ENCODE results near the gene CAMSAP1.
"Not testable (repeated sequence)": the region's sequence is repeated elsewhere in the genome, so short reads cannot be mapped to it uniquely, and the experiment has no call there.

The CAMSAP1 gene

DNA sequence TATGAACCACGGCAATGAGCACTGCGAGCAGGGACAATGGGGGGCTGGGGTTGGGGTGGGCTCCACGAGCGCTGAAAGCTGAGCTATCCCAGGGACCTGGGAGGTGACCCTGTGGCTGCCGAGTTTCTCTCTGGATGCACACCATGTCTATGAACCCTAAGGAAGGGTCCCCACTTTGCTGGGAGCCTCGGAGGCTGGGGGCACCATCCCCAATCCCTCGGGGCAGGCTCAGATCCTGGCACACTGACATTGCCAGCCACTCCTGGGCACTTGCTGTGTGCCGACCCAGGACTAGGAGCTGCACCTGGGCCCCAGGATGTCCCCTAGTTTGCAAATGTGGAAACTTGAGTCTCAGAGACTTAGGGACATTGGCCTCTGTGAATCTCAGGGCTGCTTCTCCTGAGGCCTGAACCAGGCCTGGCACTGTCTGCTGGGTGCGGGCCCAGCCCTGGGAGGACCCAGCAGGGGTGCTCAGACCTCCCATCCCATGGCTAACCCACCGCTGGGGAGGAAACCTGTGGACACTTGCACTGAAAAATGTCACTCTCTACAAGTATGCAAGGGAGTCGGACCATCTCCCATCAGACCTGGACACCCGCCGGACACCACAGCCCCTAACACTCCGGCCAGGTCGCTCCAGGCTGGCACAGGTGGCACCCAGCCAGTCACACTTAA, 13.0 kb upstream of the CAMSAP1 start:
- no peak for DNase-seq

DNA sequence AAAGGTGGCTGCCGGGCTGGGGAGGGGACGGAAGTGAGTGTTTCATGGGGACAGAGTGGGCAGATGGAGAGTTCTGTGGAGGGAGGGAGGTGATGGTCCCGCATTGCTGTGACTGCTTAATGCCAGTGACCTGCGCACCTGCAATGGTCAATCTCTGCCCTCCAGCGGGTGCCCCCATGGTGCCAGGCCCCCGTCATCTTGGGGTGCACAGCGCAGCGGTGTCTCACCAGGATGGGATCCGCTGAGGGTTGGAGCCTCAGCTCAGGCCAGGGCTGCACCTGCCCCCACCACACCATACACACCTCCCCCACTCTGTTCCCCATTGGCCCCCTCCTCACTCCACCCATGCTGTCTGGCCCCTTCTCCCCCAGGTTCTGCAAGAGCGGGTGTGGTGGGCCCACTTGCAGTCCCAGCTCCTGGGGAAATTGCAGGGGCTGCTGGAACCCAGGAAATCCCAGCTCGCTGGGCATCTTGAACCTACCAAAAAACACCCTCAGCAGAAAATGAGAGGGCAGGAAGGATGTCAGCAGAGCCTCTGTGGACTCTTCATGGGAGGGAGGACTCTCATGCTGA, 12.1 kb upstream of the CAMSAP1 start:
- no peak for DNase-seq

DNA sequence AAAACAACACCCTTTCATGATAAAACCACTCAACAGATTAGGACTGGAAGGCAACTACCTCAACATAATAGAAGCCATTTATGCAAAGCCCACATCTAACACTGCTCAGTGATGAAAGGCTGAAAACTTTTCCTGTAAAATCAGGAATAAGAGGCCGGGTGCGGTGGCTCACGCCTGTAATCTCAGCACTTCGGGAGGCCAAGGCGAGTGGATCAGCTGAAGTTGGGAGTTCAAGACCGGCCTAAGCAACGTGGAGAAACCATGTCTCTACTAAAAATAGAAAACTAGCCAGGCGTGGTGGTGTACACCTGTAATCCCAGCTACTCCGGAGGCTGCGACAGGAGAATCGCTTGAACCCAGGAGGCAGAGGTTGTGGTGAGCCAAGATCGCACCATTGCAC, 8.9 kb upstream of the CAMSAP1 start:
- not testable (repeated sequence) for DNase-seq

DNA sequence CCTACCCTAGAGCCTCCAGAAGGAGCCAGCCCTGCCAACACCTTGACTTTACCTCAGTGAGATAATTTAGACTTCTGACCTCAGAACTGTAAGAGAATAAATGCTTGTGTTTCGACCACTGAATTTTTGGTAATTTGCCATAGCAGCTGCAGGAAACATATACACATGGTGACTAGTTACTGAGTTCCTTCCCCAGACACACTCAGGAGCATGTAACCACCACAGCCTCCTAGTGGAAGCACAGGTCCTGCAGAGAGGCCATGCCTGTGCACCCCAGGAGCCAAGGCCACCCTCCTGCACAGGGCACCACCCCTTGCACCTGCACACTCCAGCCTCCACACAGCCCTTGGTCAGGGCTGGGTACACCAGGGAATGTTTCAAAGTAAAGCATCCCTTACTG, 7.6 kb upstream of the CAMSAP1 start:
- DNase-seq = no peak

DNA sequence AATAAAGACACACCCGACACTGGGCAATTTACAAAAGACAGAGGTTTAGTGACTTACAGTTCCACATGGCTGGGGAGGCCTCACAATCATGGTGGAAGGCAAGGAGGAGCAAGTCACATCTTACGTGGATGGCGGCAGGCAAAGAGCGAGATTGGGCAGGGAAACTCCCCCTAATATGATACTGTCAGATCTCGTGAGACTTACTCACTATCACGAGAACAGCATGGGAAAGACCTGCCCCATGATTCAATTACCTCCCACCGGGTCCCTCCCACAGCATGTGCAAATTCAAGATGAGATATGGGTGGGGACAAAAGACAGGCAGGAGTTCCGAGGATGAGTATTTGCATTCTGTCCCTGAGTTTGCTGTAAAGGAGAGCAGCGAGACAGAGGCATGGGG, 3.9 kb upstream of the CAMSAP1 start:
- DNase-seq = not testable (repeated sequence)

DNA sequence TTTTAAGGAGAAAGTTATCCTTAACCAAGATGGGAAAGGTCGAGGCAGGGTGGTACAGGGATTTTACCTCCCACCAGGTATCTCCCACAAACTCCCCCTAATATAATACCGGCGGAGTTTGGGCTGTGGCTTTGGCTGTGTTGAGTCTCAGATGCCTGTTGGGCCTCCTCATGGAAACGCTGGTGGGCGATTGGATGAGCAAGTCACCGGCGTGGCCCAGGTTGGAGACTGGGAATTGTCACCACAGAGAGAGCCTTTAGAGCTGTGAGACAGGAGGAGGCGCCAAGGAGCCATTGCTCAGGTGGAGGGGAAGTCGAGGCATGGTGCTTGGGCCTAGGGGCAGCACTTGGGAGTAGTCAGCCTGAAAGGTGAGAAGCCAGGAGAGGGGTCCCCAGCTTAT, 3.4 kb upstream of the CAMSAP1 start:
- no peak for DNase-seq

DNA sequence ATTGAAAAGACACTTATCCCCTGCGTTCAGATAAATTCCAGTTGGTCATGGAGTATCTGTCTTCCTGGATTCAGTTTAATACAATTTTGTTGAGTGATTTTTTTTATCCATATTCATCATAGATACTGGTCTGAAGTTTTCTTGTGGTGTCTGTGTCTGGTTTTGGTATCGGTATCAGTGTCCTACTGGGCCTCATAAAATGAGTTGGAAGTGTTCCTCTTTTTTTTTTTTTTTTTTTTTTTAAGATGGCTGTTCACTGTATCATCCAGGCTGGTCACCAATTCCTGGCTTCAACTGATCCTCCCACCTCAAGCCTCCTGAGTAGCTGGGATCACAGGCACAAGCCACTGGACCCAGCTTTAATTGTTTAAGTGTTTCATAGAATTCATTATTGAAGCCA, 2.9 kb upstream of the CAMSAP1 start:
- DNase-seq = no peak

DNA sequence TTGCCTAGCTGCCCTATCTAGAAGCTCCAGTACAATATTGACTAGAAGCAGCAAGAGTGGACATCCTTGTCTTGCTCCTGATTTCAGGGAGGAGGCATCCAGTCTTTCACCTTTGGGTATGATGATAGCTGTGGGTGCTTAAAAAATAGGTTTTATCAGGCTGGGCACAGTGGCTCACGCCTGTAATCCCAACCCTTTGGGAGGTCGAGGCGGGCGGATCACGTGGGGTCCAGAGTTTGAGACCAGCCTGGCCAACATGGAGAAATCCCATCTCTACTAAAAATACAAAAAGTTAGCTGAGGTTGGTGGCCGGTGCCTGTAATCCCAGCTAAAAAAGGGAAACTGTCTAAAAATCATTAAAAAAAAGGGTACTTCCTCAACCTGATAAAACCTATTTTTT, 2.0 kb upstream of the CAMSAP1 start:
- DNase-seq = no peak

DNA sequence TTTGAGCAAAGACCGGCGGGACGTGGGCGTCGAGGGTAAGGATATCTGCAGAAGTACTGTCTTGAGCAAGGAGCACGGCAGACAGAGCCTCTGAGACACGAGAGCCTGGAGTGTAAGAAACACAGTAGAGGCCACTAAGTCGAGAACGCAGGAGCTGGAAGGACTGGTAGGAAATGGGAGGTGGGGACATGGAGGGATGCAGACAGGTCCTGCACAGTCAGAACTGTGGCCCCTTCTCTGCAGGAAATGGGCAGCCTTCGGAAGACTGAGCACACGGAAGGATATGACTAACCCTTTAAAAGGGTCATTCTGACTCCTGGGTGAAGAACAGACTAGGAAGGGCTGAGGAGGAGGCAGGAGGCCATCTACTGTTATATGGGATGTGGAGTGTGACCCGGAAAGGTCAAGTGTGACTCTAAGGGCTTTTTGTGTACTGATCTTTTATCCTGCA, 1.4 kb upstream of the CAMSAP1 start:
- no peak for DNase-seq

DNA sequence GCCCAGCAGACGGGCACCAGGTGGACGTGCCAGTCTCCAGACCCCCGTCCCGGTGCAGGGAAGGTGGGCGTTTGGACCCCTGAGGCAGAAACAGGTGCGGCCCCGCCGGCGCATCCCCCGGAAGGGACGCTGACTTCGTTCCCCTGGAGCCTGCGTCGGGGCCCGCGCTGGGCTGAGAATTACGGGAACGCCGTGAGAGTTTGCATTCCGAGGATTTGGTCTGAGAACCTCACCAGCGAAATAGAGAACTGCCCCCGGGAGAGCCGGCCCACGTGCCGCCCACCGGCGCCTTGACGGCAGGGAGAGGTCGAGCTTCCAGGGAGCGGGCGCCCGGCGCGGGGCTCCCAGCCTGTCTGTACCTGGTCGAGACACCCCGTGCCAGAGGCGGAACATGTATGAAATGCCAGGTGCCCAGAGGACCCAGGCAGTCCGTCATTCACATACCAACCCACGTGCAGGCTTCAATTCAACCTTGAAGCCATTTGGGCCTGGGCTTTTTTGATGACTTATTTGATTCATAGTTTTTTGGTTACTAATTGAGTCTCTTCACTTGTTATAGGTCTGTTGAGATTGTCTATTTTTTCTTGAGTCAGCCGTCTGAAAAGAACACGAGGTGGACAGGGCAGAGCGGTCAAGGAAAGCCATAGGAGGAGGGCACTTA, 877 bp upstream of the CAMSAP1 start:
- no peak for DNase-seq

DNA sequence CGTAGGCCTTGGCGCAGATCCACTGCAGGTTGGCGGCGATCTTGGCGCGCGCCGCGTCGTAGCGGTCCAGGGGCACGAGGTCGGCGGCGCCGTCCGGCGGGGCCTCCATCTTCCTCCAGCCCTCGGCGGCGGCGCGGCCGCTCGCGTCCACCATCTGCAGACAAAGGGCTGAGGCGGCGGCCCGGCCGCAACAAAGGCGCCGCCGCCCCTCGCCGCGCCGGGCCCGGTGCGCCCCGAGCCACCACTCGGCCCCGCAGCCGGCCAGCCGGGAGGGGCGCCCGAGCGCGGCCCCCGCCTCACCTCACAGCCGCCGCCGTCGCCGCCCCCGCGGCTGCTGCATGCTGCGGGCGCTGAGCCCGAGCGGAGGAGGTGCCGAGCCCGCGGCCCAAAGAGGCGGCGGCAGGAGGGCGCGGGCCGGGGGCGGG, 328 bp downstream of the CAMSAP1 start:
- peak; percentile 52 for DNase-seq

DNA sequence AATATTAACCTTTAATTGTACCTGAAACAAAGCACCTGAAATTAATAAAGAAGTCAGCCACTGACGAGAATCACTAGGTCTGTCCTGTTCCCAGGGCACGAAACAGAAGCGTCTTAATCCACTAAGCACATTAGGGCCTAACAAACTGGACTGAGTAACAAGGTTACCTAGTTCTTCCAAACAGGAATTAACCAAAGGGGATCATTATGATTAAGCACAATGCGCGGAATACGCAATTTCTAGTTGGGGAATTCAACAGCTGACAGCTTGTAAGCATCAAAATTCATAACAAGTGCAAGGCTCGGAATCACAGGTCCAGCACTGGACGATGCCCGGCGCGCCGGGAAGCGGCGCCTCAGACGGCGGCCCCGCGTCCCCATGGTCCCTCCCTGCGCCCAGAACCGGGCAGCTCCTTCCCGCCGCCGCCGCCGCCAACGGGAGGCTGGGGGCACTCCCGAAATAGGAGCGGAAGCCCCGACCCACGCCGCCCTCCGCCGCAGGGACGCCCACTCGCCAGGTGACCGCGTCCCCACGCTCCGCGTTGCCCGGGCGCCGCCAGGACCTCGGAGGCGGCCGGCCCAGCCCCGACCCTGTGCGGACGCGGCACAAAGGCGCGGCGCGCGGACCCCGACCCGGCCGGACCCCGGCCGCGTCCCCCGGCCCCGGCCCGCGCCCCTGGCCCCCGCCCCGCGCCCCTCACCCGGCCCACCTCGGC, 898 bp downstream of the CAMSAP1 start:
- peak; percentile 30 for DNase-seq

DNA sequence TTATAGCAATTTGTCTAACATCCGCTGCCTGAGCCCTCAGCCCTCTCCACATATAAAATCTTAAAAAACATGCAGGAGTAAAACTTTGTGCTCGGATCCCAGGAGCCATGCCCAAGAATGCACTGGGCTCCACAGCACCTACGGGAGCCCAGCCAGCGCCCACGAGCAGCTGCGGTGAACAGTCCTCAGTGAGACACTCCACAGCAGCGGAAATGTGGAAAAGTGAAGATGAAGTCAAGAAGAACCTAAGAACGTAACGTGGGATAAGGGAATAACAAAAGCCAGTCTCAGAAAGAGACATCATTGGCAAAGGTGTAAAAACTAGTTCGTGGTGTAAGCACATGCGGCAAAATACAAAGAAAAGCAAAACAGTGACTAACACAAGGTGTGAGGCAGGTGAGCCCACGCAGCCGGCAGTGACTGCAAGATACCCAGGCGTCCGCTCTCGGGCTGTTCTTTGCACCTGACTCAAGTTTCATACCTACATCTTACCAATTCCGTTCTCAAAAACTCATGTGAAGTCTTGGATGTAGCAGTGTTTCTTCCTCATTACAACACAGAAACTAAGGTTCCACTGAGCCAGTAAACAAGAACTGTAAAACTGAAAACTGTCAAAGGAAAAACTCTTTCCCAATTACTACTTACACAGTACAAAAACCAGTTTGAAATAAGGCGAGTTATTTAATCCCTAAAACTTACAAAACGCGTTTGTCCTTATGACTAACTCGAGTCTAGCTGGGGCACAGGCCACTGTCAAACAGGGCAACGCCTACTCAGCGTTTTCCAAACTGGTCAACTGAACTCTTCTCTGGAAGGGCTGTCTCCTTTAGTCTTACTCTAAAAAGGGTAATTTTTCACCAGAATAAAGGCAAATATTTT, 1.7 kb downstream of the CAMSAP1 start:
- no peak for DNase-seq

DNA sequence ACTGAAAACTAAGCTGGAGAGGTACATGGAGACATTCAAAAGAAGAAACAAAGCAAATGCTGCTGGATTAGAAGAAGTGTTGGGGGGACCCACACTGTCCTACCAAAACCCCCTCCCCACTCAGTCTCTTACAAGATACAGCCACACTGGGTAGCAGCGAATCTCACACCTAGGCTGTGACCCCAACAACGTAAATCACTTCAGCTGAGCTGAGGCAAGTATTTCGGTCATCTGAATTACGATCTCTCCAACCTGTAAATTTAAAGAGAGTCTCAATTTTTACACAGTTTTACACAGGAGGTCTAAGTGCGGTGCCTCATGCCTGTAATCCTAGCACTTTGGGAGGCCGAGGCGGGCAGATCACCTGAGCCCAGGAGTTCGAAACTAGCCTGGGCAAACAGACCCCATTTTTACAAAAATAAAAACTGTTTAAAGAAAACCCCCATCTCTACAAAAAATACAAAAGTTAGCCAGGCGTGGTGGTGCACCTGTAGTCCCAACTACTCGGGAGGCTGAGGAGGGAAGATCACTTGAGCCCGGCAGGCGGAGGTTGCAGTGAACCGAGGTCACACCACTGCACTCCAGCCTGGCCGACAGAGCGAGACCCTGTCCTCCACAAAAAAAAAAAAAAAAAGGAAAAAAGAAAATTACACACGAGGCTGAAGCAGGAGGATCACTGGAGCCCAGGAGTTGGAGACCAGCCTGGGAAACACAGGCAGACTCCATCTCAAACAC, 3.4 kb downstream of the CAMSAP1 start:
- no peak for DNase-seq

DNA sequence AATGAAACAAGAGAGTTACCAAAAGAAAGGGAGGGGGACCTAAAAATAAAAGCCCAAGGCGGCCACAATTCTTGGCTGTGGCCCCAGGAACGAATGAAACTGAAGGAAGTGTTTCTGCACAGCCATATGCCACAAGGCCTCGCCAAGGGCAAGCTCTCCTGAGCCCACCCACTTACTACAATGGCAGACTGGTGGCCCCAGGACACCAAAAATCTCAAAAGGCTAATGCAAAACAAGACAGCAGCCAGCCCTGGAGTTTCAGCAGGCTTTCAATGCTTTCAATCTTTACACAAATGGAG, 4.0 kb downstream of the CAMSAP1 start:
- no peak for DNase-seq

DNA sequence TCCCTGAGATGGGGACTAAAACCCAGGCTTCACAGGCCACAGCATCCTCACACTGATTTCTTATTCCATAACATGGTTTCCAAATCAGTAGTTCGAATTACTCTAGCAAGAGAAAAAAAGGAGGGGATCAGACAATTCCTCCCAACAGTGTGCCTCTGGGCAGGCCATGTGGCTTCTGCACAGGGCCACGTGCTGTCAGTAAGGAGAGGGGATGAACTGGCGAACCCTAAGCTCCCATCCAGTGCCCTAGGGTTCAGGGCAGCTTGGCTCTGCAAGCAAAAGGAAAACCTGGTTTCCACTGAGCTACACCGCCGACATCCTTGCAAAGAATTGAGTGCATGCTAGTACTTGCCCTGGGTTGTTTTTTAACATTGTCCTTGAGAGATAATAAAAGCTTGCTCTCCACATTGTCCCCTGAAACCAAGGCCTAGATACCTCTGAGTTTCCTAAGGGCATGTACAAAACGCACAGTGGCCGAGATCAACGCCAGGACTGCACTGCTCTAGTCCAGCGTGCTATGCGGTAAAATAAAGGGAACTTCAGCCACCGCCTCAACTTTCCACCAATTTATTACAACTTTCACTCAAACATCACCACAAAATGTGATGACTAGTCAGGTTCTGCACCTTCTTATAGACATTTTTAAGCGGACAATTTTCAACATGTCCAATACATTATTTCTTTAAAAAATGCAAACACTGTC, 4.5 kb downstream of the CAMSAP1 start:
- DNase-seq = no peak

DNA sequence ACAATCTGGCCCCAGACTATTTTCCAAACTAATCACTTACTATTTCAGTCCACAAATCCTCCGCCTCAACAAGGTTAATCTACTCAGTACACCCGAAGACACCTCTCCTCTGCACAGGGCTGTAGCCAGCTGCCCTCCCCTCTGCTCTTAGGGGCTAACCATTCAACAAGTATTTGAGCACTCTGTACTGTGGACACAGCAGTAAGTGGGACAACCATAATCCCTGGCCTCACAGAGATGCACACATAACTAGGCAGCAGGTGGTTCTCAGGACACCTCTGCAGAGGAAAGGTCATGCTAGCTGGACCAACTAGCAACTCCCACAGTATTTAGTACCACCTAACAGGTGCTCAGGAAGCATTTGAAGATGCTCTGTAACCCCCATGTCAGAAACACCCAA, 5.5 kb downstream of the CAMSAP1 start:
- DNase-seq = no peak

DNA sequence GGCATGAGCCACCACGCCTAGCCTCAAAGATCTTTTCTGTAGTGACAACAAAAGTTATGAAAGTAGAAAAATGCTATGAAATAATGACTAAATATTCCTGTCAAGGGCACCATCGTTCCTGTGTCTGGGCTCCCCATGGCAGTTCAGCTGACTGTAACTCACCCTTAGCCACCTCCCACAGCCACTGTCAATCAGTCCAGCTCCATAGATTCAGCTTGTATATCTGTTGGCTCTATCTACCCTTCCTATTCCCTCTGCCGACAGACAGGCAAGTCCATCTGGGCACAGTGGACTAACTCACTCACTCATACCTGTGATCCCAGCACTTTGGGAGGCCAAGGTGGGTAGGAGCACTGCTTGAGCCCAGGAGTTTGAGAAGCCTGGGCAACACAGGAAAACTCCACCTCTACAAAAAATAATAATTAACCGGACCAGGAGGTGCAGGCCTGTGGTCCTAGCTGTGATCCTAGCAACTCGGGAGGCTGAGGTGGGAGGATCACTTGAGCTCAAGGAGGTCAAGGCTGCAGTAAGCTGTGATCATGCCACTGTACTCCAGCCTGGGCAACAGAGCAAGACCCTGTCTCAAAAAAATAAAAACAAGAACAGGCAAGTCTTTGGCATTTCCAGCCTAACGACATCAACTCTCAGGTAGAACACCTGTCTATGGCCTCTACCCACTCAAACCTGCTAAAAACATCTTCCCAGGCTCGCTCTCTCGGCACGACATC, 6.2 kb downstream of the CAMSAP1 start:
- no peak for DNase-seq

DNA sequence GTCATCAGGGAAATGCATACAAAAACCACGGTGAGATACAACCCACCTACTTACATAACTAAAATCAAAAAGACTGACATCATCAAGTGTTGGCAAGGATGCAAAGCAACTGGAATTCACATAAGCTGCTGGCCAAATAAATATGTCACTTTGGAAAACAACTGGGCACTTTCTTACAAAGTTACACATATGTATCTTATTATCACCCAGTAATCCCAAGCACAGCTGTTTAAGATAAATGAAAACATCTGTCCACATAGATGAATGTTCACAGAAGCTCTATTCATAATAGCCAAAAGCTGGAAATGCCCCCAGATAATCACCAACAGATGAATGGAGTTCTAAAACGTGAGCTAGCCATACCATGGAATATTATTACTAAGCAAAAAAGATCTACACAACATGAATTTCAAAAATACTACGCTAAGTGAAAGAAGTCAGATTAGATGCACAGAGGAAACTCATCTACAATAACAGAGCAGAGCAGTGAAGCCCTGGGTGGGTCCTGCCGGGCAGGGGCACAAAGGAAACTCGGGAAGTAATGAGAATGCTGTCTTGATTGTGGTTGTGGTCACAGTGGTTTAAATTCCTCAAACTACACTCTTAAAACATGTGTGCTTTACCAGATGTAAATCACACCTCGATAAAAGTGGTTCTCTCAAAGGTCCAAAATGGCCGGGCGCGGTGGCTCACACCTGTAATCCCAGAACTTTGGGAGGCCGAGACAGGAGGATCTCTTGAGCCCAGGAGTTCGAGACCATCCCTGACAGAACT, 8.5 kb downstream of the CAMSAP1 start:
- DNase-seq = no peak

DNA sequence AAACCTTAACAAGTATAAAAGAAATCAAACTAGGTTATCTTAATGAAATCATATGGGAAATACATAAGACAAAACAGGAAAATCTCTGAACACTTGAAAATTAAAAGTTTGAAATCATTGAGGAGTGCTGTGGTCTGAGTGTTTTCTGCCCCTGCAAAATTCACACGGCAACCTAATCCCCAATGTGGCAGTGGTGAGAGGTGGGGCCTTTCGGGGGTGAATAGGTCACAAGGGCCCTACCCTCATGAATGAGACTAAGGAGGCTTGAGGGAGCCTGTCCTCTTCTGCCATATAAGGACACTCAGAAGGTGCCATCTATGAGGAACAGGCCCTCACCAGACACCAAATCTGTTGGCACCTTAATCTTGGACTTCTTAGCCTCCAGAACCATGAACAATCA, 10.7 kb downstream of the CAMSAP1 start:
- no peak for DNase-seq
